HG03064 (cell line): ENCODE results near the gene NPHP4.
"Not testable (repeated sequence)": the region's sequence is repeated elsewhere in the genome, so short reads cannot be mapped to it uniquely, and the experiment has no call there.

Experiments used
- ATAC-seq: cut with Tn5 transposase; IDR thresholded peaks from one replicate; pipeline ENCODE4 v1.9.1; 2021; ENCODE audit warnings: low read depth; ENCODE audit not compliant: unreplicated experiment

The NPHP4 gene

GRCh38 chr1:5938101-5938646 lies 54.1 kb downstream of the NPHP4 start:
- no peak for ATAC-seq

GRCh38 chr1:5937373-5937857 lies 54.8 kb downstream of the NPHP4 start:
- no peak for ATAC-seq

GRCh38 chr1:5936621-5937372 lies 55.4 kb downstream of the NPHP4 start:
- ATAC-seq, result no peak

- ATAC-seq, result no peak
Observed at GRCh38 chr1:5936126-5936525, 56.1 kb downstream of the NPHP4 start.

GRCh38 chr1:5935026-5935425 lies 57.2 kb downstream of the NPHP4 start:
- ATAC-seq, result no peak

GRCh38 chr1:5934058-5934884 lies 58.0 kb downstream of the NPHP4 start:
- ATAC-seq, result no peak

- ATAC-seq, result no peak
Observed at GRCh38 chr1:5933676-5934057, 58.6 kb downstream of the NPHP4 start.

GRCh38 chr1:5933050-5933449 lies 59.2 kb downstream of the NPHP4 start:
- no peak for ATAC-seq

GRCh38 chr1:5928714-5929400 lies 63.4 kb downstream of the NPHP4 start:
- ATAC-seq, result no peak

GRCh38 chr1:5927506-5928370 lies 64.5 kb downstream of the NPHP4 start:
- no peak for ATAC-seq

- no peak for ATAC-seq
Observed at GRCh38 chr1:5926686-5927435, 65.4 kb downstream of the NPHP4 start.

GRCh38 chr1:5922700-5923330 lies 69.4 kb downstream of the NPHP4 start:
- ATAC-seq, result not testable (repeated sequence)

GRCh38 chr1:5921671-5922070 lies 70.6 kb downstream of the NPHP4 start:
- no peak for ATAC-seq

- no peak for ATAC-seq
Observed at GRCh38 chr1:5921129-5921528, 71.1 kb downstream of the NPHP4 start.

GRCh38 chr1:5920201-5920600 lies 72.0 kb downstream of the NPHP4 start:
- ATAC-seq, result no peak

- no peak for ATAC-seq
Observed at GRCh38 chr1:5918275-5918649, 74.0 kb downstream of the NPHP4 start.

GRCh38 chr1:5917591-5918274 lies 74.5 kb downstream of the NPHP4 start:
- no peak for ATAC-seq

GRCh38 chr1:5917281-5917590 lies 75.0 kb downstream of the NPHP4 start:
- no peak for ATAC-seq
